Activated CD8-positive, alpha-beta memory T cell treated with anti-CD3 and anti-CD28 coated beads for 36 hours (primary cell): ENCODE data around the gene STK36. TPM values are rescaled to one million over a fixed set of nuclear protein-coding genes. Genes with fewer than 3 reads are reported as not detected.

ENCODE experiments used
- total RNA-seq, 2 experiments: library from RNA; stranded (reverse); gene quantifications; one replicate each; pipeline ENCODE4 v1.2.3, GENCODE V29; 2021

The STK36 gene
- total RNA-seq, 2 experiments from 2014 or later = 20.3 to 20.7 TPM

Other genes starting within 250 kb of the STK36 start
- 10 to 100 TPM; 30.7 to 33.2 TPM for gene USP37, start 103.7 kb upstream of the STK36 start, total RNA-seq
- gene CNOT9, start 103.2 kb upstream of the STK36 start, total RNA-seq = 100 to 1,000 TPM; 135 to 138 TPM
- under 1 TPM in 1 of 2 experiments, not detected in 1; 0.10 TPM for gene PLCD4, start 64.2 kb upstream of the STK36 start, total RNA-seq
- 10 to 100 TPM; 55.2 to 56.0 TPM for gene ZNF142, start 12.5 kb upstream of the STK36 start, total RNA-seq
- gene BCS1L, start 12.4 kb upstream of the STK36 start, total RNA-seq = 100 to 1,000 TPM in 1 of 2 experiments, 10 to 100 TPM in 1; 98.5 to 100 TPM
- gene RNF25, start 84 bp upstream of the STK36 start, total RNA-seq = 10 to 100 TPM; 21.9 to 24.1 TPM
- gene TTLL4, start 38.7 kb downstream of the STK36 start, total RNA-seq = 10 to 100 TPM; 43.3 to 45.3 TPM
- not detected for gene CYP27A1, start 110.1 kb downstream of the STK36 start, total RNA-seq
- not detected for gene PRKAG3, start 159.7 kb downstream of the STK36 start, total RNA-seq
- gene WNT6, start 187.7 kb downstream of the STK36 start, total RNA-seq = under 1 TPM; 0.13 to 0.17 TPM
- gene WNT10A, start 208.8 kb downstream of the STK36 start, total RNA-seq = 1 to 10 TPM in 1 of 2 experiments, under 1 TPM in 1; 0.80 to 1.1 TPM